HG03565 (cell line): ENCODE measurements around the gene WBP1L.
"Not testable (repeated sequence)": the region's sequence is repeated elsewhere in the genome, so short reads cannot be mapped to it uniquely, and the experiment has no call there.

Source experiments
- ATAC-seq: cut with Tn5 transposase; IDR thresholded peaks from one replicate; pipeline ENCODE4 v1.9.1; 2021; ENCODE audit warnings: mild to moderate bottlenecking, moderate library complexity; ENCODE audit not compliant: unreplicated experiment

The WBP1L gene

DNA sequence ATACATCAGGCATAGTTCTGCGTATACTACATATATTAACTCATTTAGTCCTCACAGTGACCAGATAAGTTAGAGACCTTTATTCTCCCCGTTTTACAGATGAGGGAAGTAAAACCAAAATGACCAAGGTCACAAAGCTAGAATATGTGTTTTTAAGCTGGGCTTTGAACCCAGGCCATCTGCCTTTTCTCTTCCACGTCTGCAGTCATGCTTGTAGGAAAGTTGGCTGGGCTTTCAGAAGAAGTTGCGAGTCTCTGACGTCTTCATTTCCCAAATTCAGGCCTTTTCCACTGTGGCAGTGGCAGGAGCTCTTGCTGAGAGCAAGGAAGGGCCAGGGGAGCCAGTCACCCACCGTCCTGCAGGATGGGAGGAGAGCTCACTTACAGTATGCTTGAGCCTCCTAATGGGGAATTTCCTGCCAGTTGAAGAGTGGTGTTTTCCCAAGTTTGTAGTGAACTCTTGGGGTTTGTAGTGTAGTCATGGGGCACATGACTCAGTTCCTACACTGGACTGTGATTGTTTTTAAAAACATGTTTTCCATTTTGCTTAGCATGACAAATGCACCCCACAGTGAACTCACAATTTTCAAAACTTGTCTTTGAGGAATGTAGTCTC, 59.3 kb downstream of the WBP1L start:
- no peak for ATAC-seq

DNA sequence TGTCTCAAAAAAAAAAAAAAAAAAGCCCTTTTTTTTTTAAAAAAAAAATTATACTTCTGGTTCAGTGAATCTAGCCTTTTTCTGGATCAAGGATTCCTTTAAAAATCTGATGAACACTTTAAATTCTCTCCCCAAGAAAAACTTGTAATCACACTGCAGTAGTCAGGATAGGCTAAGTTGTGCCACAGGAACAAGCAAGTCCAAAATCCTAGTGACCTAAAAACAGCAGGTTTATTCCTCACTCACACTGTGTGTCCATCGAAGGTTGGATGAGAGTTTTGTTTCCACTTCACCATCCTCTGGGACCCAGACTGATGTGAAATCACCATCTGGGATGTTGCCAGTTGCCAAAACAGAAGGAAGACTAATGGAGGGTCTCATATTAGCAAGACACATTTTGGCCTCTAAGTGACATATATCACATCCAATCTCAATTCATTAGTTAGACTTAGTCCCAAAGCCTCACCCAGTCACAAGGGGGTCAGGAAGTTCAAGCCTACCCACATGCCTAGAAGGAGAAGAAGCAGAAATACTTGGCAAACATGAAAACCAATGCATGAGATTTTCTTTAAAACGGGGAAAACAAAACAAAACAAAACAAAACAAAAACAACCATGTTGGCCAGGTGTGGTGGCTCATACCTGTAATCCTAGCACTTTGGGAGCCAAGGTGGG, 60.8 kb downstream of the WBP1L start:
- ATAC-seq = no peak

DNA sequence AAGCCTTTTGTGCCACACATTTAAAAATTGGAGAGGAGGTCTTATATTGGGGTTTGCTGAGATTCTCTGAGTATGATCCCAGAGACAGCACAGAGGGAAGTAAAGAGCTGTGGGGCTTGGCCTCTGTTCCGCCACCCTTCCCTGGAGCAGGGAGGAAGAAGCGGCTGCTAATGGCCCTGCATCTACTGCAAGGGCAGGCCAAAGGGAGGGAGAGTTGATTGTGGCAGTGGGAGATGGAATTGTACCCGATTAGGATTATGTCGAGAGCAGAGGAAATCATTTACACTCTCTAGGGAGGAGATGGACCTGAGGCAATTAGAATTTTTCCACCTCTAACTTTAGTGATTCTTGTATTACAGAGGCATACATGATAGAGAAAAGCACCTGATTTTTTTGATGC, 64.6 kb downstream of the WBP1L start:
- ATAC-seq = no peak

DNA sequence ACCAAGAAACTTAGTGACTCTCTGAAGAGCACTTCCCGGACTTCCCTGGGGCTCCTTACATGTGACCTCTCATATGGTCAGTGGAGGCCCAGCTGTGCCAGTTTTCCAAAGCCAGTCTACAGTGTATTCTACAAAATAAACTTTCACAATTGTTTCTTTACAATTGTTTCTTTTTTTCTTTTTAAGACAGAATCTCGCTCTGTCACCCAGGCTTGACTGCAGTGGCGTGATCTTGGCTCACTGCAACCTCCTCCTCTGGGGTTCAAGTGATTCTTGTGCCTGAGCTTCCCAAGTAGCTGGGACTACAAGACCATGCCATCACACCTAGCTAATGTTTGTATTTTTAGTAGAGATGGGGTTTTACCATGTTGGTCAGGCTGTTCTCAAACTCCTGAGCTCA, 67.6 kb downstream of the WBP1L start:
- no peak for ATAC-seq

DNA sequence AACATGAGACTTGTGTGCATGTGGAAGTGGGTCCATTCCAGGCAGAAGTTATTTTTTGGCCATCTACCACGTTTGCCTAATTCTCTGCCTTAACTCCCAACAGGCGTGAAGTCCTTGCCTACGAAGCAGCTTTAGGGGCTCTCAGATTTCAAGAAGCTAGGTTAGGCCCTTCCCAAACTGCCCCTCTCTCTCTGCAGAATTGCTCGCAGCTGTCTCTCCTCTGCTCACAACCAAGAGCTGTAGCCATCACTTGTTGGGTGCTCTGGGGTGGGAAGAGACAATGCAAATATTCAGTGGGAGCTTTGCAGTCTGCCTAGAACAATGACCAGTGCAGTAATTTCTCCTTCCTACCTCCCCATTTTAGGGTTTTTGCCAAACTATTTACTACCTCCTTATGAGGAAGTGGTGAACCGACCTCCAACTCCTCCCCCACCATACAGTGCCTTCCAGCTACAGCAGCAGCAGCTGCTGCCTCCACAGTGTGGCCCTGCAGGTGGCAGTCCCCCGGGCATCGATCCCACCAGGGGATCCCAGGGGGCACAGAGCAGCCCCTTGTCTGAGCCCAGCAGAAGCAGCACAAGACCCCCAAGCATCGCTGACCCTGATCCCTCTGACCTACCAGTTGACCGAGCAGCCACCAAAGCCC, 68.6 kb downstream of the WBP1L start:
- no peak for ATAC-seq

DNA sequence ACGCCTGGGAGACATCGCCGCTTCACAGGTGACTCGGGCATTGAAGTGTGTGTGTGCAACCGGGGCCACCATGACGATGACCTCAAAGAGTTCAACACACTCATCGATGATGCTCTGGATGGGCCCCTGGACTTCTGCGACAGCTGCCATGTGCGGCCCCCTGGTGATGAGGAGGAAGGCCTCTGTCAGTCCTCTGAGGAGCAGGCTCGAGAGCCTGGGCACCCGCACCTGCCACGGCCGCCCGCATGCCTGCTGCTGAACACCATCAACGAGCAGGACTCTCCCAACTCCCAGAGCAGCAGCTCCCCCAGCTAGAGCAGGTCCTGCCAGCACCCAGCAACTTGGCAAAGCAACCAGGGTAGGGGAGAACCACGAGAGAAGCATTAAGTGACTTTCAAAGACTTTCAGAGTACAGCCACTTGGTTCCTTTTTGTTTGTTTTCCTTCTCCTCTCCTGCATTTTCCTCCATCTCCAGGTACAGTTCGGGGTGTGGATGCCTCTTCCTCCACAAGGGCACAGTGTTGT, 69.3 kb downstream of the WBP1L start:
- ATAC-seq = no peak

DNA sequence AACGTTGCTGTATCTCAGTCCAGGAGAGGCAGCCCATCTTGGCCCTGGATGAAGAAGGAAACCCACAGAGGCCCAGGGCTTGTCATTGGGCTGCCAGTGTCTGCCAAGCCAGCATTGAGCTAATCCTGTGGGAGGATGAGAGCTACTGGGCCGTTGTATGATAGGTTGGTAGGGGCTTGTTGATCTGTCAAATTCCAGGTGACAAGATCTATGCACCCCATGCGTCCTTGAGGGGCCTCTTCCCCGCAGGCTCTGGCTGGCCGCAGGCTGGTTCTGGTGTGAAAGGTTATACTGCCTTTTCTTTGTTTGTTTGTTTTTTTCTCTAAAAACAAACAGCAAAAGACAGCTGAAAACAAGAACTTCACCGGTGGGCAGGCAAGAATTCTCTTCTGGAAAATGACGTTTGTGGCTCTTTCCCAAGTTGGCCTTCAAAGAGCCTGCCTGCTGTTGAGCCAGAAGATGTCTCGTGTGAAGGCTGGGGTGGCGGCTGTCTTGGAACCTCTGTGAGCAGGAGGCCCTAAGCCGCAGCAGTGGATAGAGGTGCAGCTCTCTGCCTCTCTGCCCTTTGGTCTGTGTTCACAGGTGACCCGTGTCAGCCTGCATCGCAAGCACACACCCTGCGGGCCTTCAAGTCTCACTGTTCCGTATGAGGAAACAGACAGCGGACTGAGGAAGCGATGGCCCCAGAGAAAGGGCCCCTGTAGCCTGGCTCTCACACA, 70.1 kb downstream of the WBP1L start:
- no peak for ATAC-seq

DNA sequence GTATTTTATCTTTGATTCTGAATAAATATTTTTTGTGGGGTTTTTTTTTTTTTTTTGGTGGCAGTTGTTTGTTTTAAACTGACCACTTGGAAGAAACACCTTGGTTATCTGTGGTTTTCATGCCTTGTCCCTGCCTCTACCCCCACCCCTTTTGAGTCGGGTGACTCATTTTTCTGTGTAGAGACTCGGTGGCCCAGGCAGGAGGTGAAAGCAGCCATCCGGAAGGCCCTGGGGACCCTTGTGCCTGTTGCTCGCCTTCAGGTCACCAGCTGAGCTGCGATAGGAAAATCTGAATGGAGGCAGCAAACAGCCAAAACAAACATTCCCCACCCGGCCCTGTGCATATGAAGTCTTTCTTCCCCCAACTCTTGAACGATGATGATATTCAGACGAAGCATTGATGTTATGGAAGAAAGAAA, 70.7 kb downstream of the WBP1L start:
- no peak for ATAC-seq

DNA sequence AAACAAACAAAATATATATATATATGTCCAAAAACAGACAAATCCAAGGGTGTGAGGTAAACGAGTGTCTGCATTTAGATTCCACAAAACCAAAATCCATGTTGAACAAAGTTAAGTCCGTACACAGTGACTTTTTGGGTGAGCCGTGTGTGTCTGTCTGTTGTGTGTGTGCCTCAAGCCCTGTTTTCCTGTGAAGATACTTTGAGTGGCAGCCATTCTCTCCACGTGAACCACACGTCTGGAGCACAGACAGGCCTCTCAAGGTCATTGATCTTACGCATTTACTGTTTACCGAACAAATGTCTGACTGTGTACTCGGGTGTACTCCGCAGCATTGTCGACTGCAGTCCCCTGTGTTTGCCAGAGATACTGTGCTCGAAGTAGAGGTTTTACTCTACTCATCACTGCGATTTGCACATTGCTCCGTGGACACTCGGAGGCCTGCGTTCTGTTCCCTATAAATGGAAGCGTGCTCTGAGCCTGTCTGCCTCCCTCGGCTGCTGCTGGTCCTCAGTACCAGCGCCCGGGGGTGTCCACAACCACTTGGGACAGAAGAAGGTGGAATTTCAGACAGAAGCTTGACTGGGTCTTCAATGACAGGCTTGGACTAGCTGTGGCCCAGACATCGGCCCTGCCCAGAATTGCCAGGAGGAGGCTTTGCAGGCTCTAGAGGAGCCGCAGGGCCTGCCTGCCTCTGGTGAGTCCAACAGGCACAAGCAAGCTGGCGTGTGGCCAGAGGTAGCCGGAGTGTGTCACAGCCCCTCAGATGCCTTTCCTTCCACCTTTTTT, 71.3 kb downstream of the WBP1L start:
- ATAC-seq = no peak

DNA sequence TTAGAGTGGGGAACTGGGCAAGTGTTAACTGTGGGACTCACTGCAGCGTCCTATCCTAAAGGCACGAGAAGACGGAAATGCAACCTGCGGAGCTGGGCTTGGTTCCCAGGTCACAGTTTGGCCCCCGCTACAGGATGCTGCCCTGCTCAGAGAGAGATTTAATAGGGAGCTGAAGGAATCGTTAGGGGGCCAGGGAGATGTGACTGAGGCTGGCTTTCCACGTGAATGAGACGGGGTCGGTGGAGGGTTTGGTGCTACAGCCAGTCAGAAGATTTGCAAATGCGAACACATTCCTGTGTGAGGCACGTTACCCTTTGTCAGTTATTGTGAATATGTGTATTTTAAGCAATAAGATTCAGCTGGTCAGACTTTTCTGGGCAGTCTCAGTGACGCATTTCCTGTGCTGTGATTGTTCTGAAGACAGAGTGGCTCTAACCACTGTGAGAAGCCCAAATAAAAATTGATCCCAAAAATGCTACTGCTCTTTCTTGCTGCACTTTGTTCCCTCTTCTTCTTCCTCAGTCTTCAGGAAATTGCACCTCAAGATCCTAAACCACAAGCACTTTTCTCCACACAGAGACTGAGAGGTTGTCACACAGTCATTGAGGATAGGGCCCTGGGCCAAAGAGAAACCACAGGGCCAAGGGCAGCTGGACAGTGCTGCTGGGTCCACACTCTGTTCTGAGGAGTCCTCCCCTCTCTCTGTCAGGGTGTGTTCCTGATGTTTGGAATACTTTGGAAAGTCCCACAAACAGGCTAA, 72.2 kb downstream of the WBP1L start:
- no peak for ATAC-seq

DNA sequence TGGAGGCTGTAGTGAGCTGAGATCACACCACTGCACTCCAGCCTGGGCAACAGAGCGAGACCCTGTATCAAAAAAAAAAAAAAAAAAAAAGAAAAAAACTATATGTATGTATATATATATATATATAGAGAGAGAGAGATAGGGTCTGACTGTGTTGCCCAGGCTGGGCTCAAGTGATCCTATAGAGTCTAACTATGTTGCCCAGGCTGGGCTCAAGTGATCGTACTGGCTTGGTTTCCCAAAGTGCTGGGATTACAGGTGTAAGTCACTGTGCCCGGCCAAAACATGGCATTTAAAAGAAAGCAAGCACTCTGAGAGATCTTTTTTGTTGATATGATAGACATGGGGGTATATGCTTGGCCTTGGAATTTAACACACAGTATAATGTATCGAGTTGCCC, 73.4 kb downstream of the WBP1L start:
- no peak for ATAC-seq

DNA sequence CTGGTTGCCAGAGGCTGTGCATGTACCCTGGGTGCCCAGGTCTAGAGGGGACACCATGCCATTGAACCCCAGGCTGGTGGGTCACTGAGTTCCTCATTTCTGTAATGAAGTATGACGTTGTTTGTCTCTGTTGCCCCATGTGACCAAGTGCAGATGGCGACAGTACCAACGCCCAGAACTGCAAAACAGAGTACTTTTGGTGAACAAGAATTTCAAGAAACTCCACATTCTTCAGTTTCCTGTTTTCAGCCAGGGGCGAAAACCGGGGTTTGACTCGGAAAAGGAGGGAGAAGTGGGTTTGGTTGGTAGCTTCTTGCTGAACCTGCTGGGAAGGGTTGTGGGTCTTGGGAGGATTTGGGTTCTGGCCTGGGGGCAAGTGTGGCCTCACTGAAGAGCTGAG, 75.3 kb downstream of the WBP1L start:
- no peak for ATAC-seq

DNA sequence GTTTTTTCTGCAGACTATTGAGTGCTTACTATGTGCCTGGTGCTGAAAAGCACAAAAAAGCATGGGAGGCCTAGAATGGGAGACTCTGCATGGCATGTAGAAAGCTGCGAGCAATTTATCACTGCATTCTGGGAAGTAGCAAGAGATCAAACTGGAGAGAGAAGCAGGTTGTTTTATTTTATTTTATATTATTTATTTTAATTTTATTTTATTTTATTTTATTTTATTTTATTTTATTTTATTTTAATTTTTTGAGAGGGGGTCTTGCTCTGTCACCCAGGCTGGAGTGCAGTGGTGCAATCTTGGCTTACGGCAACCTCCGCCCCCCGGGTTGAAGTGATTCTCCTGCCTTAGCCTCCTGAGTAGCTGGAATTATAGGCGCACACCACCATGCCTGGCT, 76.3 kb downstream of the WBP1L start:
- not testable (repeated sequence) for ATAC-seq

DNA sequence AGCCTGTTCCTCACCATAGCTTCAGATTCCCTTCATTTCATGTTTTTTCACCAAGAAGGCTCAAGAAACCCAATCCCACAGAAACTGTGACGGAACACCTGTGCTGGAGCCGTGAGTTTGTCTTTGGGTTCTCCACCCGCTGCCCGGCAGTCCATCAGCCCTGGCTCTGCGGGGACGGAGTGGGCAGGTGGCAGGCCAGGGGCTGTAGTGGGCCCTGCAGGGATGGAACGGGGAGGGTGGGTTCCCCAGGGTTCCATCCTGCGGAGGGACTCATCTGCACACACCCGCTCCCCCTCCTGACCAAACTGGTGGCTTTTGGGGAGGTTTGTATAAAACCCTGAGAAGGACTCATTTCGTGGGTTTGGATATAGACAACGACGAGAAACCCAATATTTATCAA, 78.5 kb downstream of the WBP1L start:
- no peak for ATAC-seq

DNA sequence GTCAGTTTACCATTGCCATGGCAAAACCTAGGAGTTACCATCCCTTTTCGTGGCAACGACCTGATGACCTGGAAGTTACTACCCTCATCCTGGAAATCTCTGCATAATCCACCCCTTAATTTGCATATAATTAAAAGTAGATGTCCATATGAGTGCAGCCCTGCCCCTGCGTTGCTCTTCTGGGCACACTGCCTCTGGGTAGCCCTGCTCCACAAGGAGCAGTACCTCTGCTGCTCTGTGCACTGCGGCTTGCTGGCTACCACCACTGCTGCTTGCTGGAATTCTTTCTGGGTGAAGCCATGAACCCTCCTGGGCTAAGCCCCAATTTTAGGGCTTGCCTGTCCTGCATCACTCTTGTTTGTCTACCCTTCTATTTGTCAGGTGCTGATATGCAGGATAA, 80.9 kb downstream of the WBP1L start:
- no peak for ATAC-seq

DNA sequence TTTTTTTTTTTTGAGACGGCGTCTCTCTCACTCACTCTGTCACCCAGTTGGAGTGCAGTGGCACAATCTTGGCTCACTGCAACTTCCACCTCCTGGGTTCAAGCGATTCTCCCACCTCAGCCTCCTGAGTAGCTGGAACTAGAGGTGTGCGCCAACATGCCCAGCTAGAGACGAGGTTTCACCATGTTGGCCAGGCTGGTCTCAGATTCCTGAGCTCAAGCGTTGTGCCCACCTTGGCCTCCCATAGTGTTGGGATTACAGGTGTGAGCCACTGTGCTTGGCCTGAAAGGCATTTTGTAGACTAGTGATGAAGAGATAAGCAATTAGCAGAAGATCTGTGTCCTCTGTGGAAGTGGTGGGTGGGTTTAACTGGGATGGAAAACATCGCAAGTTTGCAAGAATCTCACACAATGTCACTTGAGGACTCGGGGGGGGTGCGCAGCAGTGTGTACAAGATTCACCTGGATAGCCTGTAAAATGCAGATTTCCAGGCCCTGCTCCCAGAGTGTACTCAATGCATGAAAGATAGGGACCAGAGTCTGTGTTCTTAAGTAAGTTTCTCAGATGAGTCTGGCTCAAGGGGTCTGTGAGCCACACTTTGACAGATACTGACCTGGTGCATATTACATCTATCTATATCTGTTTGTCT, 82.5 kb downstream of the WBP1L start:
- no peak for ATAC-seq

DNA sequence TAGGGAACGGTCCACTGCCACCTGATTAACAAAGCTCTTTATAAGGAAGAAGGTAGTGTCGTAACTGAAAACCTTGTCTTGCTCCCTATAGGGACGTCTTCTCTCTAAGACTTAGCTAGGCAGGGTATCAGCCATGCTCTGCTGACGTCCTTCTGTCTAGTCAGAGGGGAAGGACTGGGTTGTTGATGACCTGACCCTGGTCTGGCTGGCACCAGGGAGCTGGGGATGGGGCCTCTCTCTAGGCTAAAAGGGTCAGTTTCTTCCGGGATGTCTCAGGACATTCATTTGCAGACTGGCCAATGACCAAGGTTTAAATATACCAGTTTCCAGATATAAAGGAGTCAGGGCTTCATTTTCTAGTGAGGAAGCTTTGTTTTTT, 83.8 kb downstream of the WBP1L start:
- ATAC-seq = no peak

DNA sequence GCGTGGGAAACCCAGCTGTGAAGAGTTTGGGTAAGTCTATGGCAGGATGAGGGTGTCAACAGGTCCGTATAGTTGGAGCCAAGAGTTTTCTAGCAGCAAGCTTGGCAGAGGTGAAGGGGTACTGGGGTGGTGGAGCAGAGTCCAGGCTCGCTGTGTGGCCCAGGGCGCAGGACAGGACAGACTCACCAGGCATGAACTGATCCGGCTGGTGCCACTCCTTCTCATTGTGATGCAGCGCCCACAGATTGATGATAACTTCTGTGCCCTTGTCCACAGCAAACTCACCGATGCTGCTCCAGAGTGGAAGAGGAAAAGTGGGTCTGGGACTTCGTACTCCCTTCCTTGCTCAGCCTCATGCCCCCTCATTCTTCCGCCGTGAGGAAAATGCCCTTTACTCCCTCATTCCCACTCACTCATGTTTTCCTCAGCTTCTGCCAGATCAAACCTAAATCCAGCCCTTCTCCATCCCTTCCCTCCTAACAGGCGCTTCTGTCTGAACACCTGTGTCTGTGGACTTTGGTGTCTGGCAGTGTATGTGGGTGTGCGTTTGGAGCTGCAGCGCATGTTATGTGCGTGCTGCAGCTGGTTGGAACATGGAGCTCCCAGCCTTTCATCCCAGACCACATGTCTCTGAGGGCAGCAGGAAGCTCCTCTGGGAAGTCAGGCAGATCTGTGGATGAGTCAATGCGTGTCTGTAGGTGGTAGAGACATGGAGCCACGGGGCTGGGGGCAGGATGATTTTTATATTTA, 87.7 kb downstream of the WBP1L start:
- no peak for ATAC-seq

DNA sequence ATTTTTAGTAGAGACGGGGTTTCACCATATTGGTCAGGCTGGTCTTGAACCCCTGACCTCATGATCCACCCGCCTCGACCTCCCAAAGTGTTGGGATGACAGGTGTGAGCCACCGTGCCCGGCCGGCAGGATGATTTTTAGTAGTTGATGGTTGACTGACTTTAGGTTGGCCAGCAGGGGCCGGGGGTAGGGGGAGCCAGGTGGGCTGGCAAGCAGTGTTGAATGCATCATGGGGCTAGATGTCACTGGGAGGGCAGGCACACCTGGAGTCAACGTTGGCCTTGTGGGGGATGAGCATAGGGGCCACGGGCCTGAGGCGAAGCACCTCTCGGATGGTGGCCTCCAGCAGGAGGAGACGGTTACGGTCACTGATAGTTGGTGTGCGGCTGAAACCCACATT, 88.5 kb downstream of the WBP1L start:
- no peak for ATAC-seq
